BJ (cell line): ENCODE measurements around the gene LRRC8B. TPM values are rescaled to one million over a fixed set of nuclear protein-coding genes. Genes with fewer than 3 reads are reported as not detected.

ENCODE experiments used
- CTCF ChIA-PET: fragments of 350-600 bp; formaldehyde crosslinking; extraction: SDS; loops from one replicate; lab custom pipeline; 2021; ENCODE audit warnings: antibody characterized with exemption, inconsistent platforms; lab: Yijun Ruan, JAX
- POLR2A ChIA-PET: fragments of 300-600 bp; sonication (Branson Sonifier 250); formaldehyde crosslinking; extraction: SDS; loops from one replicate; lab custom pipeline; 2021; ENCODE audit warnings: antibody characterized with exemption; lab: Charles Lee
- DNase-seq: peaks from one replicate; pipeline ENCODE4 v3.0.0-alpha.2; 2011; ENCODE audit warnings: low read depth
- H3K27me3 ChIP-seq: 2 replicates; pipeline ENCODE4 v1.6.0; 2011; ENCODE audit warnings: low read length; ENCODE audit not compliant: control insufficient read depth, insufficient read depth
- H3K36me3 ChIP-seq: 2 replicates; pipeline ENCODE4 v1.5.1; 2011; ENCODE audit warnings: low read length; ENCODE audit not compliant: control insufficient read depth, insufficient read depth
- H3K4me3 ChIP-seq: 2 replicates; pipeline ENCODE4 v1.5.1; 2011; ENCODE audit warnings: low read depth, mild to moderate bottlenecking, control low read depth, low read length
- polyA plus RNA-seq: library from polyadenylated mRNA; depleted of rRNA; stranded (reverse); fragments of >200 nt; gene quantifications from 2 replicates; pipeline ENCODE4 v1.2.3, GENCODE V29; 2011
- TF ChIP-seq, protein P1 (sequence below): IDR thresholded peaks from 2 replicates; pipeline ENCODE4 v1.5.1; 2011; ENCODE audit warnings: low read depth, mild to moderate bottlenecking, control low read depth, inconsistent platforms, low read length, moderate library complexity; ENCODE audit not compliant: insufficient read depth

Gene LRRC8B
- polyA plus RNA-seq, 1 experiment = 0.22 TPM

DNA sequence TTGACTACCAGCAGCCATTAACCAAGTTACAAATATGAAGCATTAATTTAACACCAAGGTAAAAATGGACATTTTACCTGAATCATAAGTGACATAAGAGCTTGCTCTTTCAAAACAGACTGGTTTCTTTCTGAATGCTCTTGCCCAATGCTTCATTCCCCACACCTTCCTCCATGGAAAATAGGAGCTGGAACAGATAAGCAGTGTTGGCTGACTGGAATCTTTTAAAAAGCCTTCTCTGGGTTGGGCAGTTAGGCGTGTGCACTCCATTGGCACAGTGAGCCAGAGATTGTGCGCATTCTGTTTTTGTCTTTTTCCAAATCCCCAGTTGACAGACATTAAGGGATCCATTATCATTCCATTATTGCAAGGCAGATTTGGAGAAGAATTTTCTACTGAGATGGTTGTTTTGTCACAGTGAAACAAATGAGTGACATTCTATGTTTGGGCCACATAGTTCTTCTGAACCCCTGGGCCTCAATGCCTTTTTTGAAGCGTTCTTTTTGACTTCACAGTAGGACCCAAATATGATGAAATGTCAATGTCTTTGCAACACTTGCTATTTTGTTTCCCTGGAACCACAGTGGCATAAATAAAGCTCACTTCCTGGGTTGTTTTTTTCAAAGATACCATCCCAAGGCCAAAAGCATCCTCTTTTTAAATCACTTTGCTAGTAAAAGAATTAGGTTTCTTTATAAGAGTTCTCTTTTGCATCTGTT lies 32.3 kb downstream of the LRRC8B start:
- ChIA-PET CTCF (no interaction called here), POLR2A (no interaction called here)
- H3K27me3 ChIP-seq = no peaks in the 10 kb centered on the region
- no peak overlapping the region for H3K4me3 ChIP-seq
- DNase-seq = no peak
- no peaks in the 10 kb centered on the region for H3K36me3 ChIP-seq
- TF ChIP-seq, protein P1, sequence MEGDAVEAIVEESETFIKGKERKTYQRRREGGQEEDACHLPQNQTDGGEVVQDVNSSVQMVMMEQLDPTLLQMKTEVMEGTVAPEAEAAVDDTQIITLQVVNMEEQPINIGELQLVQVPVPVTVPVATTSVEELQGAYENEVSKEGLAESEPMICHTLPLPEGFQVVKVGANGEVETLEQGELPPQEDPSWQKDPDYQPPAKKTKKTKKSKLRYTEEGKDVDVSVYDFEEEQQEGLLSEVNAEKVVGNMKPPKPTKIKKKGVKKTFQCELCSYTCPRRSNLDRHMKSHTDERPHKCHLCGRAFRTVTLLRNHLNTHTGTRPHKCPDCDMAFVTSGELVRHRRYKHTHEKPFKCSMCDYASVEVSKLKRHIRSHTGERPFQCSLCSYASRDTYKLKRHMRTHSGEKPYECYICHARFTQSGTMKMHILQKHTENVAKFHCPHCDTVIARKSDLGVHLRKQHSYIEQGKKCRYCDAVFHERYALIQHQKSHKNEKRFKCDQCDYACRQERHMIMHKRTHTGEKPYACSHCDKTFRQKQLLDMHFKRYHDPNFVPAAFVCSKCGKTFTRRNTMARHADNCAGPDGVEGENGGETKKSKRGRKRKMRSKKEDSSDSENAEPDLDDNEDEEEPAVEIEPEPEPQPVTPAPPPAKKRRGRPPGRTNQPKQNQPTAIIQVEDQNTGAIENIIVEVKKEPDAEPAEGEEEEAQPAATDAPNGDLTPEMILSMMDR = no peak

DNA sequence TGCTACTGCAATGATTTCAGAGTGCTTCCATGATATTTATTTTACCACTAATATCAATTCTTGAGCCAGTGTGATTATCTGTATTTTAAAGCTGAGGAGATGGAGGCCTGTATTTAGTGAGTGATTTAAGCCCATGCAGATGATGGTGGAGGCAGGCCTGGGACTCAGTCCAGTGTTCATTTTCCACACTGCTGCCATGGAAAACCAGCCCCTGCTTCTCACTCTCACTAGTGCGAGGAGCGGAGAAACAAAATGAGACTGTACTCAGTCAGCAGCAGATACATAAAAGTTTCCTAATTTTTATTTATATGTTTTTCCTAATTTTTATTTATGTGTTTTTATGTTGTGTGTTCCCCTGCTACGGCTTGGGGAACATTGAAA lies 32.8 kb downstream of the LRRC8B start:
- DNase-seq = no peak
- Histone ChIP-seq H3K27me3 (no peaks in the 10 kb centered on the region), H3K36me3 (no peaks in the 10 kb centered on the region), H3K4me3 (no peak overlapping the region)
- ChIA-PET POLR2A (no interaction called here), CTCF (no interaction called here)
- TF ChIP-seq, protein P1 = no peak

DNA sequence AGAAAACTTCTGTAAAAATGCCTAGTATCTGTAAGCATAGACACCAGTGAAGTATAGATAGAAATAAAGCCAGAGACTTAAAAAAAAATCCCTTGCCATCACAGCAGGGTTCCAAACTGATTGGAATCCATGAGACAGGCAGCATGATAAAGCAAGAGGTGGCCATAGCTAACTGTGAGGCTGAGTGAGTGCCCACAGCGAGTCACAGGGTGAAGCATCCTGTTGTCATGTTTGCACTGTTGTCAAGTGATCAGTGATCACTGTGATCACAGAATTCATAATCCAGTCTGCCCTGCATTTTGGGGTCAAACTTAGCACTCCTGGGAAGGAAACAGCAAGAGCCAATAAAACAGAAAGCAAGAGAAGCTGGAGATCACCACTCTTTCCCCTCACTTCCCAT lies 33.3 kb downstream of the LRRC8B start:
- Histone ChIP-seq H3K27me3 (no peaks in the 10 kb centered on the region), H3K36me3 (no peaks in the 10 kb centered on the region), H3K4me3 (no peak overlapping the region)
- DNase-seq = no peak
- ChIA-PET CTCF (interaction anchor here (1.4 kb wide), 1 partner anchor 205 kb away, joined by 4 read pairs; no protein-coding TSS in a partner anchor), POLR2A (no interaction called here)
- TF ChIP-seq, protein P1 = no peak

DNA sequence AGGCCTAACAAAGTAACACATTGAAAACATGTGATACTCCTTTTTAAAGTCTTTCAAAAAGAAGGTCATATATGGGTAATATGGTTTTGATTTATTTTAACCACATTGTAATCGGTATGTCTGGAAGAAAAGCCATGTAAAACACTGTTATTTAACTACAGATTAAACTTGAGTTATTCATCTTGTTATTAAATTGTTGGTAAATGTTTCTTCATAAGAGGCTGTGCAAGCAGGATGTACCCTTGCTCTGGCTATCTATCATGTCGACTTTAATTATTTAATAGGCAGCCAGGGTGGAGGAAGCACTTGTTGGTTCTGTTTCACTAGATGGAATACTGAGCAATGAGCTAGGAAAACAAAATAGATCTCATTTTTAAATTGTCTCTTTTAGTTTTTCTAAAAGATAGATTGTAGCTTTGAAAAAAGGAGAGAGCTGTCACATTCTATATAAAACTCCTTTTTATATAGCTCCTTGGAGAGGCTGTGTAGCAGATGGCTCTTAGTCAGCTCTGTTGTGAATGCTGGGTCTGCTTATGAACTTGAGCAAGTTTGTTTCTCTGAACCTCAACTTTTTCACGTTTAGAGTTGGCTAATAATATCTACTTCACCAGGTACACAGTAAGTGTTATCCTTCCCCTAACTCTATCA lies 39.5 kb downstream of the LRRC8B start:
- ChIA-PET POLR2A (no interaction called here), CTCF (no interaction called here)
- DNase-seq = peak; percentile 2
- no peak overlapping the region for H3K4me3 ChIP-seq
- TF ChIP-seq, protein P1 = no peak
- no peaks in the 10 kb centered on the region for H3K27me3 ChIP-seq
- H3K36me3 ChIP-seq = no peaks in the 10 kb centered on the region

DNA sequence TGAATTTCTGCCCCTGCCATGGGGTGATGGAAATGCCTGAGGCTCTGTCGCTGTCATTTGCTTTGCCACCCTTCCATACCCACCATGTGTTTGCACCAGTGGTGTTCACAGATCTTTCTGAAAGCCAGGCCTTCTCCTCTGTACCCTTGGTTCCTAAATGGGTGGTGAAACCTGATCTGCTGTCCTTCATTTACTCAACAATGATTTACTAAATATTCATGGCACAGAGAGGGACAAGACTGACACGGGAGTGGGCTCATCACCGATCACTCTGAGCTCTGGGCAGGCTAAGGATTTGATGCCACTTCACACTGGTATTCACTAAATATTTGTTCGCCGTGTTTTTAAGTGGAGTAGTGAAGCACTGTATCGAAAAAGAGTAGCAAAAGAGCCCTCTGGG lies 40.9 kb downstream of the LRRC8B start:
- ChIA-PET CTCF (interaction anchor here (1.3 to 2.0 kb wide), 2 partner anchors 15 to 82 kb away, joined by 3 to 5 read pairs; no protein-coding TSS in a partner anchor), POLR2A (no interaction called here)
- Histone ChIP-seq H3K27me3 (no peaks in the 10 kb centered on the region), H3K36me3 (no peaks in the 10 kb centered on the region), H3K4me3 (no peak overlapping the region)
- TF ChIP-seq, protein P1 = no peak
- no peak for DNase-seq
